RWPE2 (cell line): ENCODE results near the gene ATOH1.

ENCODE experiments used
- ATAC-seq: fragments of 200-7000 bp; cut with Tn5 transposase; 3 replicates; pipeline ENCODE4 v1.9.1; 2021; ENCODE audit warnings: low read depth
- DNase-seq: peaks from one replicate; pipeline ENCODE4 v3.0.0-alpha.2; 2020; ENCODE audit warnings: low spot score
- H3K27ac ChIP-seq: fragments of 450-650 bp; 2 replicates; pipeline ENCODE4 v1.5.1; 2017; ENCODE audit warnings: mild to moderate bottlenecking; ENCODE audit not compliant: poor library complexity, severe bottlenecking
- H3K27me3 ChIP-seq: fragments of 250-450 bp; sonication (Bioruptor Pico); 2 replicates; pipeline ENCODE4 v1.5.1; 2021; ENCODE audit warnings: mild to moderate bottlenecking, moderate library complexity; ENCODE audit not compliant: insufficient read depth, poor library complexity, severe bottlenecking
- H3K36me3 ChIP-seq: fragments of 250-450 bp; sonication (Bioruptor Pico); 2 replicates; pipeline ENCODE4 v1.5.1; 2020; ENCODE audit warnings: low read depth, mild to moderate bottlenecking, moderate library complexity
- H3K4me1 ChIP-seq: fragments of 250-450 bp; sonication (Bioruptor Pico); 2 replicates; pipeline ENCODE4 v1.5.1; 2021; ENCODE audit warnings: mild to moderate bottlenecking, moderate library complexity; ENCODE audit not compliant: insufficient read depth, poor library complexity, severe bottlenecking
- H3K4me3 ChIP-seq: fragments of 250-450 bp; sonication (Bioruptor Pico); 2 replicates; pipeline ENCODE4 v1.5.1; 2021; ENCODE audit warnings: mild to moderate bottlenecking, moderate library complexity; ENCODE audit not compliant: severe bottlenecking
- H3K9me3 ChIP-seq: fragments of 250-450 bp; sonication (Bioruptor Pico); 2 replicates; pipeline ENCODE4 v1.5.1; 2021; ENCODE audit warnings: mild to moderate bottlenecking, moderate library complexity; ENCODE audit not compliant: severe bottlenecking
- TF ChIP-seq, protein P1 (sequence below): fragments of 450-650 bp; IDR thresholded peaks from one replicate; pipeline ENCODE4 v1.5.1; 2017; ENCODE audit warnings: mild to moderate bottlenecking, moderate library complexity; ENCODE audit not compliant: poor library complexity, severe bottlenecking

ATOH1 gene

DNA sequence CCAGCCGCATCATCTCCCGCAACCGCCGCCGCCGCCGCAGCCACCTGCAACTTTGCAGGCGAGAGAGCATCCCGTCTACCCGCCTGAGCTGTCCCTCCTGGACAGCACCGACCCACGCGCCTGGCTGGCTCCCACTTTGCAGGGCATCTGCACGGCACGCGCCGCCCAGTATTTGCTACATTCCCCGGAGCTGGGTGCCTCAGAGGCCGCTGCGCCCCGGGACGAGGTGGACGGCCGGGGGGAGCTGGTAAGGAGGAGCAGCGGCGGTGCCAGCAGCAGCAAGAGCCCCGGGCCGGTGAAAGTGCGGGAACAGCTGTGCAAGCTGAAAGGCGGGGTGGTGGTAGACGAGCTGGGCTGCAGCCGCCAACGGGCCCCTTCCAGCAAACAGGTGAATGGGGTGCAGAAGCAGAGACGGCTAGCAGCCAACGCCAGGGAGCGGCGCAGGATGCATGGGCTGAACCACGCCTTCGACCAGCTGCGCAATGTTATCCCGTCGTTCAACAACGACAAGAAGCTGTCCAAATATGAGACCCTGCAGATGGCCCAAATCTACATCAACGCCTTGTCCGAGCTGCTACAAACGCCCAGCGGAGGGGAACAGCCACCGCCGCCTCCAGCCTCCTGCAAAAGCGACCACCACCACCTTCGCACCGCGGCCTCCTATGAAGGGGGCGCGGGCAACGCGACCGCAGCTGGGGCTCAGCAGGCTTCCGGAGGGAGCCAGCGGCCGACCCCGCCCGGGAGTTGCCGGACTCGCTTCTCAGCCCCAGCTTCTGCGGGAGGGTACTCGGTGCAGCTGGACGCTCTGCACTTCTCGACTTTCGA is 654 bp downstream of the ATOH1 start:
- no peaks in the 10 kb centered on the region for H3K4me1 ChIP-seq
- TF ChIP-seq, protein P1, sequence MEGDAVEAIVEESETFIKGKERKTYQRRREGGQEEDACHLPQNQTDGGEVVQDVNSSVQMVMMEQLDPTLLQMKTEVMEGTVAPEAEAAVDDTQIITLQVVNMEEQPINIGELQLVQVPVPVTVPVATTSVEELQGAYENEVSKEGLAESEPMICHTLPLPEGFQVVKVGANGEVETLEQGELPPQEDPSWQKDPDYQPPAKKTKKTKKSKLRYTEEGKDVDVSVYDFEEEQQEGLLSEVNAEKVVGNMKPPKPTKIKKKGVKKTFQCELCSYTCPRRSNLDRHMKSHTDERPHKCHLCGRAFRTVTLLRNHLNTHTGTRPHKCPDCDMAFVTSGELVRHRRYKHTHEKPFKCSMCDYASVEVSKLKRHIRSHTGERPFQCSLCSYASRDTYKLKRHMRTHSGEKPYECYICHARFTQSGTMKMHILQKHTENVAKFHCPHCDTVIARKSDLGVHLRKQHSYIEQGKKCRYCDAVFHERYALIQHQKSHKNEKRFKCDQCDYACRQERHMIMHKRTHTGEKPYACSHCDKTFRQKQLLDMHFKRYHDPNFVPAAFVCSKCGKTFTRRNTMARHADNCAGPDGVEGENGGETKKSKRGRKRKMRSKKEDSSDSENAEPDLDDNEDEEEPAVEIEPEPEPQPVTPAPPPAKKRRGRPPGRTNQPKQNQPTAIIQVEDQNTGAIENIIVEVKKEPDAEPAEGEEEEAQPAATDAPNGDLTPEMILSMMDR, result no peak
- peak overlapping the region; percentile 7 for H3K4me3 ChIP-seq
- ATAC-seq (peak; percentile 50), DNase-seq (peak; percentile 51)
- H3K27me3 ChIP-seq, result peaks cover 90% of the 10 kb centered on the region
- H3K36me3 ChIP-seq, result no peaks in the 10 kb centered on the region
- H3K9me3 ChIP-seq, result no peaks in the 10 kb centered on the region
- H3K27ac ChIP-seq, result no peak overlapping the region

DNA sequence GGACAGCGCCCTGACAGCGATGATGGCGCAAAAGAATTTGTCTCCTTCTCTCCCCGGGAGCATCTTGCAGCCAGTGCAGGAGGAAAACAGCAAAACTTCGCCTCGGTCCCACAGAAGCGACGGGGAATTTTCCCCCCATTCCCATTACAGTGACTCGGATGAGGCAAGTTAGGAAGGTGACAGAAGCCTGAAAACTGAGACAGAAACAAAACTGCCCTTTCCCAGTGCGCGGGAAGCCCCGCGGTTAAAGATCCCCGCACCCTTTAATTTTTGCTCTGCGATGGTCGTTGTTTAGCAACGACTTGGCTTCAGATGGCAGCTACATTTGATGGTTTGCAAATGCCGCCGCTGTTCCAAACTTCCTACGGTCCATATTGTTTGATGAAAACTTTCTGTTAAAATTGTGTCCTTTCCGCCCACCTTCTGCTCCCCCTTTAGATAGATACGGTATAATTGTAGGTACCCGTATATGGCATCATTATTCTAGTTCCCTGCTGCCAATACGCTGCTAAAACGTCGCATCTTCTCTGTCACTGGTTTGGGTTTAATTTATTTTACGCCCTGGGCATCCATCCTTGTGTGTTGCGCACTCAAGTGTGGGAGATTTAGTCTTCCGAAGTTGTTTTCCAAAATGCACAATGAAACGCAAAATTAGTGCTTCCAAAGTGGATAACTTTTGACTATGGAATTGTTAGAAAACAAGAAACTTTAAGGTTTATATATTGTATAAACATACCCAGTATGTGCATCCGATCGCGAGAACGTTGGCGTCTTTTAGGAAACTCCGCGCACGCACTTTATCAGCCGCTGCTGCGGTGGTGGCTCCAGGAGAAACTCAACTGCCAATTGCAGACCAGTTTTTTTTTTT is 1.5 kb downstream of the ATOH1 start:
- no peaks in the 10 kb centered on the region for H3K9me3 ChIP-seq
- ATAC-seq, result no peak
- TF ChIP-seq, protein P1, result no peak
- no peak overlapping the region for H3K27ac ChIP-seq
- no peaks in the 10 kb centered on the region for H3K36me3 ChIP-seq
- H3K4me3 ChIP-seq, result no peak overlapping the region
- no peaks in the 10 kb centered on the region for H3K4me1 ChIP-seq
- DNase-seq, result no peak
- peaks cover 91% of the 10 kb centered on the region for H3K27me3 ChIP-seq

DNA sequence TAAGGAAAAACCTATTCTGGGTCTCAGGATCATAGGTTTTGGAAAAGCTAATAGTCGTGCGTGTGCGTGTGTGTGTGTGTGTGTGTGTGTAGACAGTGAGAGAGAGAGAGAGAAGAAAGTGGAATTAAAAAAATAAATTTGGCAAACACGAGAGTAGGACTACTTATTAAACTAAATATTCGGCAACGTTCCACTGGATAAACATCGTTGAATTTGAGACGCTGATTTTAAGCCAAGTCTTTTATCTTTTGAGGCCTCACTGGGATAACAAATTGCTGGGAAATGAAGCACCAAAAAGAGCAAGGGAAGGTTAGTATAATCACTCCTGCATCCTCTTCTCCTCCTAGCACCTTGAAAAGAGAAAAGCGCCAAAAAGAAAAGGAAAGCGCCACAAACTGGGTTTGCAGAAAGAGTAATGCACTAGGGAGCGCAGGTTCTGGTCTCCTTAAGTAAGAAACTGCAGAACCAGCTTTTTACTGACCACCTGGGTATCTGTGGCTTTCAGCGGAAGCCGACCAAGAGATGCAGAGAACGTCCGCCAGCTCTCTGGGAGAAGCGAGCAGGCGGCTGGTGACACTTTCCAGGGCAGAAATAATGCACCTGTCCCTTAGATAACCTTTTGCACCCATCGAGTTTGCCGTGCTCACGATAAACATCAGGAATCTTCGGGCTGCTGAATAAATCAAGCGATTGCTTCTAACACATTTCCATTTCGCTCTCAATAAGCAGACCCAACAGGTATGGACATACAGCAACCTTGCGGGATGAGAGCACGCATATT is 3.4 kb downstream of the ATOH1 start:
- no peak for DNase-seq
- ATAC-seq, result no peak
- no peaks in the 10 kb centered on the region for H3K4me1 ChIP-seq
- H3K36me3 ChIP-seq, result no peaks in the 10 kb centered on the region
- H3K27me3 ChIP-seq, result peaks cover 75% of the 10 kb centered on the region
- no peaks in the 10 kb centered on the region for H3K9me3 ChIP-seq
- TF ChIP-seq, protein P1, result no peak
- no peak overlapping the region for H3K27ac ChIP-seq
- H3K4me3 ChIP-seq, result no peak overlapping the region

DNA sequence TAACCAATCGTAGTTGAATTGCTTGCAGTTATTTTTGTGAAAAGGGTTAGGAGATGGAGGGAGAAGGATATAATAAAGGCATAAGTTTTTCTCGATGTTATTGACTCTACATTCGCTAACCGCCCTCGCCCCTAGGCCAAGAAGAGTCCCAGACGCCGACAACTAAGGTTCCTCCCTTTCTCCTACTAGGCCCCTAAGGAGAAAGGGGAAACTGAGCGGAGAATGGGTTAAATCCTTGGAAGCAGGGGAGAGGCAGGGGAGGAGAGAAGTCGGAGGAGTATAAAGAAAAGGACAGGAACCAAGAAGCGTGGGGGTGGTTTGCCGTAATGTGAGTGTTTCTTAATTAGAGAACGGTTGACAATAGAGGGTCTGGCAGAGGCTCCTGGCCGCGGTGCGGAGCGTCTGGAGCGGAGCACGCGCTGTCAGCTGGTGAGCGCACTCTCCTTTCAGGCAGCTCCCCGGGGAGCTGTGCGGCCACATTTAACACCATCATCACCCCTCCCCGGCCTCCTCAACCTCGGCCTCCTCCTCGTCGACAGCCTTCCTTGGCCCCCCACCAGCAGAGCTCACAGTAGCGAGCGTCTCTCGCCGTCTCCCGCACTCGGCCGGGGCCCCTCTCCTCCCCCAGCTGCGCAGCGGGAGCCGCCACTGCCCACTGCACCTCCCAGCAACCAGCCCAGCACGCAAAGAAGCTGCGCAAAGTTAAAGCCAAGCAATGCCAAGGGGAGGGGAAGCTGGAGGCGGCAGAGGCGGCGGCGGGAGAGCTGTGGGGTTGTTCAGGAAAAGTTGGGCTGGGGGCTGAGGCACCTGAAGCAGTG is 5.9 kb downstream of the ATOH1 start:
- Histone ChIP-seq H3K27ac (no peak overlapping the region), H3K27me3 (peaks cover 49% of the 10 kb centered on the region), H3K4me3 (no peak overlapping the region), H3K9me3 (no peaks in the 10 kb centered on the region), H3K4me1 (no peaks in the 10 kb centered on the region), H3K36me3 (no peaks in the 10 kb centered on the region)
- TF ChIP-seq, protein P1, result no peak
- DNase-seq (no peak), ATAC-seq (no peak)
